HL-60/S4 treated with retinoic acid at 250 ng/mL for 4 days and 3 days (cell line): ENCODE data around the gene ZBED4.

ENCODE experiments used
- in situ Hi-C: fragments of 300-500 bp; cut with MboI; formaldehyde crosslinking; loops from 2 replicates; pipeline ENCODE4 v1.7.0; 2022; ENCODE audit warnings: low sequenced_read_pairs

Gene ZBED4

DNA sequence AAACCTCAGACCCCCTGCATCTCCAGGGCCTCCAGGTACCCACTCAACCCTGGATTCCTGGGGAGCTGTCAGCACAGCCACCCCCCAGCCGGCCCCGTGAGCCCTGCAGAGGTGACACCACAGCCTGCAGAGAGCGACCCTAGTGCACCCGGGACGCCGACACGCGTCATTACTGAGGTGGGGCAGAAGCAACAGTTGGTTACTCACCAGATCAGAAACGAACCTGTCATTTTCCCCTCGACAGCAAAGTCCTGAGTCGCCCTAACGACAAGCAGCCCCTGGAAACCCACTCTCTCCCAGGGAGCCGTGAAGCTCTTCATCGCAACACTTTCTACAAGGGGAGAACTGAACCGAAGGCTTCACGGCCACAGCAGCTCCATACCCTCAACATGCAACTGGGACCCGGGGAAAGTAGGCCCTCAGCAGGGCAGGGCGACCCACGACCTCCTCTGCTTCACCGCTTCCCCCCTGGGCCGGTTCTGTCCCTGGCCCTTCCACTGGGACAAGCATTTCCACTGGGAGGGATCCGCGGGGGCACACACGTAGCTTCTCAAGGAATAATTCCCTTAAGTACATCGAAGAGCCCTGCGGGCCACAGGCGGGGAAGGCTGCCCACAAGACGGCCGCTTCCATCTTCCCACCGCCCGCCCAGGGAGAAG, 27.6 kb upstream of the ZBED4 start:
- in situ Hi-C loops = no loop called here

DNA sequence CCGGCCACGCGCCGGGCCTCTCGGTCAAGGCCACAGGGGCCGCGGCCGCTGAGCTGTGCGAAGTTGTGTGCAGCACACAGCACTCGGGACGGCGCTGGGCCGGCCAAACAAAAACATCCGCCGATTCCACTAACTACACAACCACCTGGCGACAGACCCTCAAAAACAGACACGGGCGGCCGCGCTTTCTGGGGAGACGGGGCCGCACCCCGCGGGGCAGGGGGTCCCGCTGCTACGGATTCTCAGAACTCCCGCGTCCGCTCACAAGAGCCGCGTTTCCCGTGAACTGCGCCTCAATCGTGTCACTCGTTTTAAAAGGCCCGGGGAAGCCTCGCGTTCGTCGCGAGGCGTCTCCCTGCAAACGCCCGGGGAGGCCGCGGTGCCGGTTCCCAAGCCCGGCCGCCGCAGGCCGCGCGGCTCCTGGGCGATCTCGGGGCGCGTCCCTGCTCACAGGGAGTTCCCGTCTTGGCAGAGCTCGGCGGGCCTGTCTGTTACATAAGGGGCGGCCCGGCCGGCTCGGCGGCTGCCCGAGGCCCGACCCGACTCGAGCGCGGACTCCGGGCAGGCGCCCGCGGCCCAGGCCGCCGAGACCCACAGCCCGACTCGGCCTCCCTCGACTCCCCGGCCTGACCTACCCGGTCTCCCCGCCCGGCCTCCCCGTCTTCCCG, 26.9 kb upstream of the ZBED4 start:
- in situ Hi-C loops = no loop called here

DNA sequence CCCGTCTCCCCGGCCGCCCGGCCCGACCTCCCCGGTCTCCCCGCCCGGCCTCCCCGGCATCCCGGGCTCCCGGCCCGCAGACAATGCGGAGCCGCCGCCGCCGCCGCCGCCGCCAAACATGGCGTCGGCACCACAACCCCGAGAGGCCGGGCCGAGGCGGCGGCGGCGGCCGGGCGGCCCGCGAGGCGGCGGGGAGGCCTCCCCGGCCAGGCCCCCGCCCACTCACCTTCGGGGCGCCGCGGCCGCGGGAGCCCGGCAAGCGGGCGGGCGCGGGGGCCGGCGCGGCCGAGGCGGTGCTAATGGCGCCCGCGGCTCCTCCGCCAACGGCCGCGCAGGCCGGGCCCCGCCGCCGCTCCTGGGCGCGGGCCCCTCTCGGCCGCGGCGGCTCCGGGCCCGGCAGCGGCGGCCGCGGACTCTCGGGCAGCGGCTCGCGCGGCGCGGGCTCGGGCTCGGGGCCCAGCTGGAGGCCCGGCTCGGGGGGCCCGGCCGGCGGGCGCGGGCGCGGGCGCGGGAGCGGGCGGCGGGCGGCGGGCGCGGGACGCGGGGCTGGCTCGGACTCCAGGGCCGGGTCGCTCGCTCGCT, 26.3 kb upstream of the ZBED4 start:
- in situ Hi-C loops = no loop called here

DNA sequence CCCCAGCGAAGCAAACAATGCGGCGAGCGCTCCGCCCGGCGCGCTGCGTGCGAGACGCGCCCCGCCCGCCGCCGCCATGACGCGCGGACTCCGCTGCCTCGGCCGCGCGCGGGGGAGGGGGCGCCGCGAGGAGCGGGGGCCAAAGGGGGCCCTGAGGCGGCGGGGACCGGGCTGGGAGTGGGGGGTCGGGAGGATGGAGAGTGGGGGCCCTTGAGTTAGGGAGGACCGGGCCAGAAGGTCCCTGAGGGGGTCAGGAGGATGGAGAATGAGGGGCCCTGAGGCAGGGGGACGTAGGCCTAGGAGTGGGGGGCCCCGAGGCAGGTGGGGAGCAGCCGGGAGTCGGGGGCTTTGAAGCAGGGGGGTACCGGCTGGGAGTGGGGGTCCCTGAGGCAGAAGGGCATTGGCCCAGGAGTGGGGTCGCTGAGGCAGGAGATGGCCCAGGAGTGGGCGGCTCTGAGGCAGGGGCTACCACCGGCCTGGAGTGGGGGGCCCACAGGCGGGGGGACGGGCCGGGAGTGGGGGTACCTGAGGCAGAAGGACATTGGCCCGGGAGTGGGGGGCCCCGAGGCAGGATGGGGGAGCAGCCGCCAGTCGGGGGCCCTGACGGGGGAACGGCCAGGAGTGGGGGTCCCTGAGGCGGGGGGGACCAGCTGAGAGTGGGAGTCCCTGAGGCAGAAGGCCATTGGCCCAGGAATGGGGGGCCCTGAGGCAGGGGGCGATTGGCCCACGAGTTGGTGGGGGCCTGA, 25.6 kb upstream of the ZBED4 start, which contains the start of gene BRD1:
BRD1 (minus strand) TSS at position 21 of the 746 bp plus-strand sequence. CDS start 3,556 bp downstream, outside the sequence.
- in situ Hi-C loops = no loop called here

DNA sequence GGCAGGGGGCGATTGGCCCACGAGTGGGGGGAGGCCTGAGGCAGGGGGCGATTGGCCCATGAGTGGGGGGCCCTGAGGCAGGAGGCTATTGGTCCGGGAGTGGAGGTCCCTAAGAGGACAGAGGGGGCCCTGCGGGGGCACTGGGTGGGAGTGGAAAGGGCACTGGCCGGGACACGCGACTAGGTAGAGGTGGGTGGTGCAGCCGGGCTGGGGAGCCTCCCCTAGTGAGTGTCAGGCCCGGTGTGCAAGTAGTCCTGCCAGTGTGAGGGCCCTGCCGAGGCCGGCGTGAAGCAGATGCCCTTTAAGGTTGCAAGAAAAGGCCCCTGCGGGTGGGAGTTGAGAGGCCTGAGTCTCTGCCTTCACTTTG, 25.1 kb upstream of the ZBED4 start:
- in situ Hi-C loops = no loop called here

DNA sequence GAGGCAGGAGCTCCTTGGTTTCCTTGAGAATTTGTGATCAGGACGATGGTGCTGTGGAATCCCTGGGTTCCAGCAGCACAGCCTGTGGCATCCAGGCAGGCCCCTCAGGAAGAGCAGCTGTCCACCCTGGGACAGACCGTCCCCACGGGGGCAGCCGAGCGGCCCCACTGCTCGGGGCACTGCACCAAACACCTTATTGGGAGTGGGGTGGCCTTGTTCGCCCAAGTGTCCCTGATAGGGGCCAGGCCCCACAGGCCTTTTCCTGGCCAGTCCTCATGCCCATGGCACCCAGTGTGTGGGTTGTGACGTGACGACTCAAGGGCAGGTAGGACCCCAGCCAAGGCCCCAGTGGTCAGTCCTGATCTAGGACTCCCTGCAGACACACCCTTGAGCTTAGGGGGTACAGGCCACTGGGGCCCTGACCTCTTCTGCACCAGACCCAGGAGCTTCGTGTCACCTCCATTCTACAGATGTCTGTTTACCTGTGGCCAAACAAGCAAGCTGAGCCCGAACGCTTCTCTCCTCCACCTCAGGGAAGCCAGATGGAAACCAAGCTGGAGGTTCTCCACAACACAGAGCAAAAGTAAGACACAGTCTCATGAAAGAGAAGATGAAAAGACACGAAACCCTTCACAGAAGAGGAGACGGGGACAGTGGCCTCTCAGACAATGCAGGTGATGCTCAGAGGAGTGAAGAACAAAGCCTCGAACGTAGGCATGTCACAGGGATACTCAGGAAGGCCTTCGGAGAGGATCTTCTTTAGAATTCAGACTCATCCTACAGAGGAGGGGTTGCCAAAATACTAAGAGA, 24.4 kb upstream of the ZBED4 start:
- in situ Hi-C loops = no loop called here

DNA sequence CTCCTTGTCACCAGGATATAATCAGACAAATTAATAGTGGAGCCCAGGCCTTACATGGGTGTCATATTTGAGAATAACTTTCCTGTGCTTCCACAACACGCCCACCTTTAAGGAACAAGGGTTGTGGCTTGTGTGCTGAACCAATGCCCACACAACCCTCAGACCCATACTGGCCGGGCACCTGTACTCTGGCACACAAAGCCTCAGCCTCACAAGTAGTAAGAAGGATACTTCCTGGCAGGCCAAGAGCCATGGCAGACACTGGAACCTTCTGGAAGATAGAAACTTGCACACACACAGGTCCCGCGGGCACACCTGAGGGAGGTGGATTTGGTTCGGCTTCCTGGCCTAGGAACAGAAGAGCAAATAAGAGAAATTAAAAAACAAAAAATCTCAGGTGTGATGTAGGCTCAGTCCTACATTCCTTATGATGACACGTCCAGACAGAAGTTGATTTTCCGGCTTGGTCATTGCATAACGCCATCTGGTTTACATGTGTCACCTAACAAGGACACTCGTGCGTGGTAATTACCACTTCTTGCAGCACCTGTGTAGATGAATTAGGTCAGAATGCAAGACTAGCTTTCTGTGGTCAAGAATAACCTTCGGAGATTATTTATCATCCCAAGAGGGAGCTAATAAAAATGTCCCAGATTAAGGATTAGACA, 20.2 kb upstream of the ZBED4 start:
- in situ Hi-C loops = no loop called here

DNA sequence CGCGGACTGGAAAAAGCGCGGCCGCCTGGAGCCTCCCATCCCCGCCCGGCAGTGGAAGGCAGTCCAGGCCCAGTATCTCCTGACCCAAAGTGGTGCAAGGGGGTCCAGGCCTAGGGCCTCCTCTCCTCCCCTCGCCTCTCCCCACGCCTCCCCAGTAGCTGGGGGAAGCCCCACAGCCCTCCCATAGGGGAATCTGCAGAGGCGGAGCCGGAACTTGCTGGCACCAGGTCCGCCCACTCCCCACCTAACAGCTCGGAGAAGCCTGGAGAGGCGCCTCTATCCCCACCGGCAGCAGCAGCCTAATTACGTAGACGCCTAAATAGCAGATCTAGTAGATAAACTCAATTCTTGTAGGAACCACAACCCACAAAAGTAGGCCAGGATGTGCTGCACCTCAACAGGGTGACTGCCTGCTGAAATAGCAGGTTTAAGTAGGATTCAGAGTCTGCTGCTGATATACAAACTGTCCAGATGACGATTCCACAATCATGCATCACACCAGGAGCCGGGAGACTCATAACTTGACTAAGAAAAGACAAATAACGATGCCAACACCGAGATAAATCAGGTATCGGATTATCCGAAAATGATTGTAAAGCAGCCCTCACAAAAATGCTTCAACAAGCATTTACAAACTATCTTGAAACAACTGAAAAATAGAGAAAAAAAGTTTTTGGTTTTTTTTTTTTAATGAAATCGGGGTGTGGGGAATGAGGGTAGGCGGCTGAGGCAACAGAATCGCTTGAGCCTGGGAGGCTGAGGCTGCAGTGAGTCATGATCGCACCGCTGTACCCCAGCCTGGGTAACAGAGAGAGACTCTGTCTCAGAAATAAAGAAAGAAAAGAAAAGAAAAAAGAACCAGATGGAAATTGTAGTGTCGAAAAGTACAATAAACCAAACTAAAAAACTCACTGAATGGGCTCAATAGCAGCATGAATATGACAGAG, 14.6 kb upstream of the ZBED4 start:
- in situ Hi-C loops = no loop called here

DNA sequence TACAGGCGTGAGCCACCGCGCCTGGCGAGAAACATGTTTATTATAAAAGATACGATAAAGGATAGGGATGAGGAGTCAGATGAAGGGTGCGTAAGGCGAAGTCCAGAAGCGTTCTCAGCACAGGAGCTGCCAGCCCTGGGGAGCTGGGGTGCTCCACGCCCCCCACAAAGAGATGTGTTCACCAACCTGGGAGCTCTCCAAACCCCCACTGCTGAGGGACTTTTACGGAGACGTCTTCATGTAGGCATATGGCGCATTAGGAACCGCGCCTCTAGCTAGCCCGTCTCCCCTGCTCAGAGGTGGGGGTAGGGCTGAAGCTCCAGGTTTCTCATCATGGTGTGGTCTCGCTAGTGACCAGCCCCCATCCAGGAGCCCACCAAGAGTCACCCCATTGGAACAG, 8.4 kb upstream of the ZBED4 start:
- in situ Hi-C loops = no loop called here

DNA sequence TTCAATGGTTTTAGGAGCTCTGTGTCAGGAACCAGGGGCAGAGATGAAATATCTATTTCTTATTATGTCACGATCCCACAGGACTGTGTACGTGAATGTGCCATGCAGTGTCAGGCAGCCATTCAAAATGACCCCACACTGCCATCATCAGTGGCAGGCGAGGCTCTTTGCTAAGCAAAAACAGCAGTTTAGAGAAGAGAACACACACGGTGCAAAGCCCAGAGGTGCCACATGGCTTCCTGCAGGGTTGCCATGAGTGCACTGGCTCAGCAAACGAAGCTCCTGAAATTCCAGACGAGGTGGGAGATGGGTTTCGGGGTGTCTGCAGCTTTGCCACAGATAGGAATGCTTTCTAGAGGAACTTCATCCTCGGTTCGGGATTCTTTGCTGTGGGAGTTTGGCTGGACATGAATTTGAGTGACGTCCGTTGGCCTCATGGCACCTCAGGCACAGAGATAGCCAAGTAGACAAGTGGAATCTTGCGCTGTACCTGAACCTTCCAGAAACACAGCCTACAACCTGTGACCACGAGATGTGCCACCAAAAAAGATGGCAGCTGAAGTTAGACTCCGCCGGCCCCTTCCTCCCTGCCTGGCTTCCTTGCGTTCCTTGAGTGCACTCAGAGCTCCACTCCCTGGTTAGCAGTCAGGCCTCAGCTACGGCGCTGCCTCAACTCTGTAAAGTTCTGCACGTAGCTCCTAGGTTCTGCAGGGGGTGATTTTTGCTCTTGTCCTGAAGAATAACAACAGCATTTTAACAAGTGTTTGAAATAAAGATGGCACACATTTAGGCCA, 7.8 kb upstream of the ZBED4 start:
- in situ Hi-C loops = no loop called here

DNA sequence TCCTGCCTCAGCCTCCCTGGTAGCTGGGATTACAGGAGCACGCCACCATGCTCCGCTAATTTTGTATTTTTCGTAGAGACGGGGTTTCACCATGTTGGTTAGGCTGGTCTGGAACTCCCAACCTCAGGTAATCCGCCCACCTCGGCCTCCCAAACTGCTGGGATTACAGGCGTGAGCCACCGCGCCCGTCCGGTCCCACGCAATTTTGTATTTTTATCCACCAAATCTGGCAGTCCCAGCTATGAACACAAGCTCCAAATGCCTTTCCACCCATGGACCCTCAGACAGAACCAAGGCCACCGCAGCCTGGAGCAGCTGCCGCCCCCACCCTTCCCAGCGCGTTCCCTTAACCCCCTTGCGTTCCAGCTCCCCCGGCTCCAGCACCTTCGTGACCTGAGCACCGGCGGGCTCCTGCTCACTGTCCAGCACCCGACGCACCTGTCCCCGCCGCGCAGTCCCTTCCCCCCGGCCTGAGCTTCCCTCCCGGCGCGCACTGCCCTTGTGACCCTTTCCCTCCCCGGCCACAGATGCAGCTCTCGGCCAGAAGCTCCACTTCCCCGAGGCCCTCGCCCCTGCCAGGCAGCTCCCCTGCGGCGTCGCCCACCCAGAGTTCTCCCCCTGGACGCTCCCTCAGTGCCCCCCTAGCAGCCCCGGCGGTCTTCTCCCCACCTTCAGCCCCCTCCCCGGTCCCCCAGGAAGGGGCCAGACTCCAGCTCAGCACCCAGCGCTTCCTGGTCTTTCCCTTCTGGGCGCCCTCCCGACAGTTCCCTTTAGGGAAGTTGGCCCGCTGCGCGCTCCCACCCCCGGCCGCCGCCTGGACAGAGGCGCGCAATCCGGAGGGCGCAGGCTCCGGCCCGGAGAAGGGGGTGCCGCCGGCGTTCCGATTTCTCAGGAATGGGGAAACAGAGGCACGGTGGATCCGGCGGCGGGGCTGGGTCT, 5.6 kb upstream of the ZBED4 start:
- in situ Hi-C loops = no loop called here

DNA sequence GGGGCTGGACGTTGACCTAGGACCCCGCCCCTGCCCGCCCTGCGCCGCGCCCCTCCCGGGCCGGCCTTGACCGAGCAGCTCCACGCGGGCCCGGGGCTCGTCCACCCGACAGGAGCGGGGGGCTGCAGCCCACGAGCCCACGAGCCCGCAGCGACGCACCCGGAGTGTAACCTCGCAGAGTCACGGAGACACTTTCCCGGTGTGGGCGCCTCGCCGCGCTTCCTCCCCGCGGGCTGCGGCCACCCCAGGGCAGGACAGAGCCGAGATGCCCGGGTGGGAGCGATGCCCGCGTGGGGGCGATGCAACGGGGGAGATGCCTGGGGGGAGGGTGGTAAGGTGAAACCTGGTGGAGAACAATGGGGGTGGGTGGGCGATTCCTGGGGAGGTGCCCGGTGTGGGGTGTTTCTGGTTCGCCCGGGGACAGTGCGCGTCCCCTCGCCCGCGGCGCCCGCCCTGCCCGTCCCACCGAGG, 4.9 kb upstream of the ZBED4 start:
- in situ Hi-C loops = no loop called here

DNA sequence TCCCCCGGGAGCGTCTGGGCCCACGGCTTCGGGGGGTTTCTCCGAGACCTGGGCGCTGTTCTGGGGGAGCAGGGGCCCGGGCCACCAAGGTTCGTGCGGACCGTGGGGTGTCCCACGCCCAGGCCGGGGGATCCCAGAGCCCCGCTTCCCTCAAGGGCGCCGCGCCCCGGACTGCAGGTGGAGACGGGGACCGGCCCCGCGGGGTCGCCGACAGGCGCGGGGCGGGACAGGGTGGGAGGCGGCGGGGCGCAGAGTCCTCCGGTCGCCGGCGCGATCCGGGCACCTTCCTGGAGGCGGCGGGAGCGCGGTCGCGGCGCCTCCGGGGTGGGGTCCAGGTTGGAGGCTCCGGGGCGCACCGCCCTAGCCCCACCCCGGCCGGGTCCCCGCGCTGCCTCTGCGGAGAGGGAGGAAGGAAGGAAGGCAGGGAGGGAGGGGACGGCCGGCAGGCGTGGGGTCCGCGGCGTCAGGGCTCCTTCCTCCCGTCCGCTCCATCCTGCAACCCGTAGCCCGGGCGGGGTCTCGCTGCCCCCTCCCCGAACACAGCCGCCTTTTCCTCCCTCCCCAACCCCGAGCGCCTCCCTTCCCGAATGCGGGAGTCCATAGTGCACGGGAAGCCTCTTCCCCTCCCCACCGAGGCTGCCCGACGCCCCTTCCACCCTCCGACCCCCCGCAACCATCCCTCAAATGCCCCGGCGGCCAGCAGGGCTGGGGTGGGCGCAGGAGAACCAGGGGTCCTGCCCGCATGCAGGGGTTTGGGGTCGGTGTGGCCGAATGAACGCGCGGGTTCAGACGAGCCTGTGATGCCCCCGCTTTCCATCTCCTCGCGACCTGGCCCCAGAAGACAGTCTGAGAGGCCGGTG, 4.3 kb upstream of the ZBED4 start:
- in situ Hi-C loops = no loop called here

DNA sequence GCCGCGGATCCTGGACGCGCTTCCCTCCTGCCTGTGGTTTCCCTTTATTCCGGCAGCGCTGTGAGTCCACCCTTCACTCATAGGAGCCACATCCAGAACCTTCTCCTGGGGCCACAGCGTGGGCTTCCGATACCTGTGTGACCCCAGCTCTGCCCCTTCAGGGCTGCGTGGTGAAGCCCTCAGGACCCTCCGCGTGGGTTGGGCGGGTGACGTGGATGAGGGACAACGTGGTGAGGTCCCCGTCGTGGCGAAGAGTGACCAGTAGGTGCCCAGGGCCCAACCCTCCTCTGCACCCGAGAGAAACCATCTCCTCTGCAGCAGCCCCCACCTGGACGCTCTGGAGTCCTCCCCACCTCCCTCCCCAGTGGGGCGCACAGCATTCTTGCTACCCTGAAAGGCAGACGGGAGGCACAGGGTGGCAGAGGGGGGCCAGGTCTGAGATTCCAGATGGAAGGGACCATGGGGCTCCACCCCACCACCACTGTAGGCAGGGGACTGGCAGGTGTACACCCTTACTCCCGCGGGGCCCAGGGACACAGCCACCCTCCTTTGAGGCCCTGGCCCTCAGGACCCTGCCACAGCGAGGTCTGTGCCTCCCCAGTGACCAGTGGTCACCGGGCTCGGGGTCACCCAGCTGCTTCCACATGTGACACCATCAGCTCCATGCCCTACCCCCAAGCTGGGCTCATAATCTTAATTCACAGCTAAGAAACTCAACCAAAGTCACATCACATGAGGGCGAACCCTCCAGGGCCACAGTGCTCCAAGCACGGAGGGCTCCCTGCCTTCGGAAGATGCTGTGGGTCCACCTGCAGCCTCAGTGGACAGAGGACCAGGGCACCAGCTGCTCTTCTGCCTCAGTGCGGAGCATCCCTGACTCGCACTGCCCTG, 3.4 kb upstream of the ZBED4 start:
- in situ Hi-C loops = no loop called here
